Right atrium auricular region (tissue), 2 donors: ENCODE data around the gene LRFN2. TPM values are rescaled to one million over a fixed set of nuclear protein-coding genes. Genes with fewer than 3 reads are reported as not detected.

Experiments used
- DNase-seq: peaks from one replicate; pipeline ENCODE4 v3.0.0-alpha.2; 2019; ENCODE audit warnings: low spot score
- H3K27ac ChIP-seq, 2 donors: fragments of 200-600 bp; sonication (generic); 1 replicate in 1 of 2; 2 replicates in 1 of 2; pipeline ENCODE4 v1.5.1; 2016 to 2019
- H3K27me3 ChIP-seq, 2 donors: fragments of 200-600 bp; sonication (generic); one replicate each; pipeline versions ENCODE4 v1.5.1 to v1.6.0; 2017 to 2019
- H3K36me3 ChIP-seq: fragments of 200-600 bp; sonication (generic); one replicate; pipeline ENCODE4 v1.5.1; 2016
- H3K4me1 ChIP-seq, 2 donors: fragments of 200-600 bp; sonication (generic); one replicate each; pipeline versions ENCODE4 v1.5.1 to v1.6.0; 2017 to 2019
- H3K4me3 ChIP-seq, 2 donors: fragments of 200-600 bp; sonication (generic); 1 replicate in 1 of 2; 2 replicates in 1 of 2; pipeline ENCODE4 v1.5.1; 2017 to 2019; ENCODE audit warnings: mild to moderate bottlenecking in 1 of 2, moderate library complexity in 1 of 2
- H3K9me3 ChIP-seq, 2 donors: fragments of 200-600 bp; sonication (generic); one replicate each; pipeline ENCODE4 v1.5.1; 2019
- CTCF ChIP-seq, 2 donors: fragments of 200-600 bp; sonication (generic); IDR thresholded peaks; one replicate each; pipeline ENCODE4 v1.5.1; 2019; ENCODE audit warnings: antibody characterized with exemption in 2 of 2
- total RNA-seq, 2 donors: library from RNA; depleted of rRNA; stranded (reverse); fragments of >200 nt; gene quantifications; one replicate each; pipeline ENCODE4 v1.1.0, GENCODE V29; 2016

The LRFN2 gene
- total RNA-seq, 2 donors from 2014 or later = not detected

GRCh38 chr6:40358473-40359460, 228.4 kb downstream of the LRFN2 start:
- peak; percentile 28 for DNase-seq
- Histone ChIP-seq H3K27me3 (no peaks in the 10 kb centered on the region), H3K27ac (no peak overlapping the region), H3K9me3 (no peaks in the 10 kb centered on the region), H3K36me3 (no peaks in the 10 kb centered on the region), H3K4me1 (no peaks in the 10 kb centered on the region), H3K4me3 (no peak overlapping the region)
- no peak for TF ChIP-seq CTCF (IDR thresholded peaks at IDR 0.05)

DNA sequence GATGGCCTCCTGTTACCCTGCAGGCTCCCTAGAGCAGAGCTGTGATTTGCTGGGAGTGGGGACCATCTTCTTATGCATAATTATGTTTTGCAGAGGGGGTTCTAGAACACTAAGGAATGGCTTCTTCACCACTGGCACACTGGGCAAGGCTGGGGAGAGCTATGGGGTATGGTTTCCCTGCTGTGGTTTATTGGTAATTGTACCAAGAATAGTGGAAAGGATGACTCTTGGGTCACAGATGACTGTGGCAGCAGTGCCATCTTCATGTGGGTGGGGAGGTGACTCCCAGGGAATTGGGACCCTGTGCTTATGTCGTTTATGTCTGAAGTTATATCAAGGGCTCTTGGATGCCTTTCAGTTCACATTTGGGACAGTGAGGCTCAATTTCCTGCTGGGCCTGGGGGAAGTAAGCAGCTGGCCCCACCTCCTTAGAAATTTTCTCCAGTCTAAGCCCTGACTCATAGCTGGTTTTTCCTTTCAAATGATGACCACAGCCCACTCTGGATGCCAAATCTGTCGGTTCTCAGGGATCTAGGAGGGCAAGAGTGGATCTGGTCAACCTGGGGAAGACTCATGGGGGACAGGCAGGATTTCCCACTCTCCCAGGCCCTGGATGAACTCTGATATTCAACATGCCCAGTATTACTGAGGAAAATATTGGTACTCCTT, 230.8 kb downstream of the LRFN2 start:
- DNase-seq = peak; percentile 9
- no peak overlapping the region for H3K4me3 ChIP-seq
- no peak for TF ChIP-seq CTCF (IDR thresholded peaks at IDR 0.05)
- no peaks in the 10 kb centered on the region for H3K9me3 ChIP-seq
- H3K27me3 ChIP-seq = no peaks in the 10 kb centered on the region
- no peaks in the 10 kb centered on the region for H3K4me1 ChIP-seq
- no peak overlapping the region for H3K27ac ChIP-seq
- H3K36me3 ChIP-seq = no peaks in the 10 kb centered on the region

- Histone ChIP-seq H3K27me3 (no peaks in the 10 kb centered on the region), H3K9me3 (no peaks in the 10 kb centered on the region), H3K27ac (no peak overlapping the region), H3K4me3 (no peak overlapping the region), H3K36me3 (no peaks in the 10 kb centered on the region), H3K4me1 (no peaks in the 10 kb centered on the region)
- peak; percentile 18 for DNase-seq
- TF ChIP-seq CTCF (IDR thresholded peaks at IDR 0.05) = no peak
Observed at GRCh38 chr6:40355532-40355931, 231.6 kb downstream of the LRFN2 start.

DNA sequence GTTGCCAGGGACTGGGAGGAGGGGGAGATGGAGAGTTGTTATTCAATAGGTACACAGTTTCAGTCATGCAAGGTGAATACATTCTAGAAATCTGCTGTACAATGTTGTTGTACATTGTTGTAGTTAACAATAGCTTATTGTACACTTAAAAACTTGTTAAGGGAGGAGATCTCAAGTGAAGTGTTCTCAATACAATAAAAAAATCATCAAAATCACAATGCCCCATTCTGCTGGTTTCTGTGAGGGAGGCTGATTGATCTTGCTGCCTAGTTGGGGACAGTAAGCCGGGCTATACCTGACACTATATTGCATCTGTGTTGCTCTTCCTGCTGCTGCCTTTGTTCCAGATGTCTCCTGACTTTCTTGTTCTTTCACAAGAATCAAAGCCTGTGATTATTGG, 232.1 kb downstream of the LRFN2 start:
- no peaks in the 10 kb centered on the region for H3K27me3 ChIP-seq
- TF ChIP-seq CTCF (IDR thresholded peaks at IDR 0.05) = no peak
- H3K9me3 ChIP-seq = no peaks in the 10 kb centered on the region
- H3K27ac ChIP-seq = no peak overlapping the region
- no peak for DNase-seq
- H3K36me3 ChIP-seq = no peaks in the 10 kb centered on the region
- H3K4me1 ChIP-seq = no peaks in the 10 kb centered on the region
- no peak overlapping the region for H3K4me3 ChIP-seq

DNA sequence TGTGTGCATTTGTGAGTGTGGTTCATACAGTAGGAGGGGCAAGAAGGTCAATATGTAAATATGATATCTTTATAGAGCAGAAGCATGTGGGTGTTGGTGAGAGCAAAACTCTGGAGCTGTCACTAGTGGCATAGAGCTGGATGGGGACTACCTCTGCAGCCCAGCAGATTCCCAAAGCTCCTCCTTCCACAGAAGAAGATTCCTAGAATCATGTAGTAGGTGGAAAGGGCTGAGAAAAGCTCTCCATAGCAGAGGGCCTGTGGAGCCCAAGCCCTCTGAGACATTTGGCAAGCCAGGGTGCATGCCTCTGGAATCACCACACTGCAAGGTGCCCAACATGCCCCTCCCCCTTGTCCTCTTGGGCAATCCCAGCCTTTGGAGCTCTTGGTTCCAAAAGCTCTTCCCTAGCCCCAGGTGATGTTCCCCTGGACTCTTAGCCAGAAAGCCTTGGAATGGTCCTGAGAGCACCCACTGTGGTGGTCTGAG, 233.2 kb downstream of the LRFN2 start:
- Histone ChIP-seq H3K4me3 (no peak overlapping the region), H3K27ac (no peak overlapping the region), H3K9me3 (no peaks in the 10 kb centered on the region), H3K27me3 (no peaks in the 10 kb centered on the region), H3K36me3 (no peaks in the 10 kb centered on the region), H3K4me1 (no peaks in the 10 kb centered on the region)
- no peak for TF ChIP-seq CTCF (IDR thresholded peaks at IDR 0.05)
- no peak for DNase-seq
